HG02973 (cell line): Measurements from ENCODE around the gene TP53.

Experiments used
- ATAC-seq: cut with Tn5 transposase; IDR thresholded peaks from one replicate; pipeline ENCODE4 v1.9.1; 2021; ENCODE audit warnings: moderate library complexity; ENCODE audit not compliant: unreplicated experiment

TP53 gene

GRCh38 chr17:7707446-7707845 lies 20.2 kb upstream of the TP53 start:
- ATAC-seq, result no peak

GRCh38 chr17:7706631-7707354 lies 19.5 kb upstream of the TP53 start:
- no peak for ATAC-seq

DNA sequence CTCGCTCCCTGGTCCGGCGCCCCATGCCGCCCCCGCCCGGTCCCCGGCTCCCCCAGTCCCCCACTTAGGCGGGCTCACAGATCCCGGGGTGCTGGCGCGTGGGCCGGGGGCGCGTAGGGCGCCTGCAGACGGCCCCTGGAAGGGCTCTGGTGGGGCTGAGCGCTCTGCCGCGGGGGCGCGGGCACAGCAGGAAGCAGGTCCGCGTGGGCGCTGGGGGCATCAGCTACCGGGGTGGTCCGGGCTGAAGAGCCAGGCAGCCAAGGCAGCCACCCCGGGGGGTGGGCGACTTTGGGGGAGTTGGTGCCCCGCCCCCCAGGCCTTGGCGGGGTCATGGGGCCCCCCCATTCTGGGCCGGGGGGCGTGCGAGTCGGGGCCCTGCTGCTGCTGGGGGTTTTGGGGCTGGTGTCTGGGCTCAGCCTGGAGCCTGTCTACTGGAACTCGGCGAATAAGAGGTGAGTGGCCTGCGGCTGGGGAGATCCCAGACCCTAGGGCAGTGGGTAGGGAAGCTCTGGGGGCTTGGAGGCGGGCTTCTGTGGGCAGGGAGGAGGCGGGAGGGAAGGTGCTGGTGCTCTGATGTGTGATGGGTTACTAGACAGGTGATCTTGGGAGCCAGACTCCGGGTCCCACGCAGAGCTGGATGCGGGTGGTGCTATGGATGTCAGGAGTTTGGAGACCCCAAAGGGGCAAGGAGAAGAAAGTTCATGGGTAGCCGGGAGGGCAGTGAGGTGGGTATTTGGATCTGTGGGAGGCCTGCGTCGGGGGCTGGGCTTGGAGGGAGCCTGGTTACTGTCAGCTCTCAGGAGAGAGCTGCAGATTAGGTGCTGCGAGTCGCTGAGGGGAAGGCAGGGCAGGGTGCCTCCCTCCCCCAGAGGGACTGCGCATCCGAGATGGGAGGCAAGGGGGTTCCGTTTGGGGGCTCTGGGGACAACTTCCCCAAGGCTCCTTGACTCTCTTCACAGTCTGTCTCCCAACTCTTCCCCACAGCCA lies 18.3 kb upstream of the TP53 start:
- ATAC-seq, result no peak

DNA sequence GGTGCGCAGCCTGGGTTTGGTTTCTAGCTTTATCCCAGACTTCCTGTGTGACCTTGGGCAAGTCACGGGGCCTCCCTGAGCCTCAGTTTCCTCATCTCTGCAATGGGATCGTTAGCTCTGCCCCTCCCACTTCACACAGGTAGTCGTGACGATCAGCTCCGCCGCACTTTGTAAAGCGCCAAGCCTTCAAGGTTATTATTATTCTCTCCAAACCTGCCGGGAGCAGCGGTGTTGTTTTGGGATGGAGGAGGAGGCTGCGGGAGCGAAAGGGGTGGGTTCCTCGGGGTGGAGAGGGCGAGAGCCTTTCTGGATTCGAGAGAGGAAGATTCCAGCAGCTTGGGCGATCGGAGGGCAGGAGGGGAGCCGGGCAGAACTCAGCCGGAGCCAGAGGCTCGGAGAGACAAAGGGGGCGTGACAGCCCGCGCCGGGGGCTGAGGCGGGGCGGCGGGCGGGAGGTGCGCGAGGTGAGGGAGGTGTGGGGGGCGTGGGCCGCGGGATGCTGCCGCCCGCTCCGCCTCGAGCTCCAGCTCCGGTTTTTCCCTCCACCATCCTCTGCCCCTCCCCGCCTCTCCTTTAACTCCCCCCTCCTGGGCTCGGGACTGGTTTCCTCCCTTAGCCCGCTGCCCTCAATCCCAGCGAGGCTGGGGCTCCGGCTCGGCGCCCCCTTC lies 17.4 kb upstream of the TP53 start, which contains the start of gene EFNB3:
Gene EFNB3, plus strand, starts transcription at position 602 of the 668 bp plus-strand sequence. CDS start 397 bp downstream, outside the sequence.
- ATAC-seq, result no peak

DNA sequence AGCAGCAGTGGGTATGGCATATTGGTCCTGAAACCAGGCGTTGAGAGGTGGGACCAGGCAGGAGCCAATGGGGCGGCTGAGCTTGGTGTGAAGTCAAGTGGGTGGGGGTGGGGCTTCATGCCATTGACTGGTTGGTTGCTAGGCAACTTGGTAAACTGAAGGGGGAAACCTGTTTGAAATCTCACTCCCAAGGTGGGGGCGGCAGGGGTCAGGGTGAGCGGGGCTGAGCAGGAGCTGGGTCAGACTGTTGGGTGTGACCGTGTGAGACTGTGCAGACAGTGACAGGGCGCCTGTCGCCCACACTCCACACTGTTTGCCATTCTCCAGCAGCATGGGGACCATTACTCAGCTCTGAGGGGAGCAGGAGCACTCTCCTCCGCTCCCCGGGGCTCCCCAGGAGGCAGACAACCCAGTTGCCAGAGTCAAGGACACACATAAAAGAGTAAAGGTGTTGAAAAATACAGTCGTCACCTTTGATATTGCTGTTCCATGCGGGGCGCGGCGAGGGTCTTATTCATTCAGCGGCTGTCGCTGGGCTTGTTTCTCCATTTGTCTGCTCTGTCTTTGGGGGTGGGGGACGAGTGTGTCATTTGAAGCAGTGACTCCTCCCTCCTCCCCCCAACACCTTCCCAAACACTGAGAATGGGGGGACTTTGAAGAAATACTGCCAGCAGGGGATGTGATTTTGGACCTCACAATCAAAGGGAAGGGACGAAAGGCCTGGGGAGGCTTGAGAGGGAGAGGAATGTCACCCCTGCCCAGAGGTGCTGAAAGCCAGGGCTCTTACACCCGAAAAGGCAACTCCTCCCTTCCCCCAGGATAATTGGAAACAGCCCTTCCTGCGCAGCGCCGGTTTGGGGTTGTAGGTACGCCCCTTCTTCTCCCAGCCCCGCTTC lies 16.5 kb upstream of the TP53 start:
- ATAC-seq, result no peak

- ATAC-seq, result no peak
Observed at GRCh38 chr17:7702776-7703175, 15.5 kb upstream of the TP53 start.

DNA sequence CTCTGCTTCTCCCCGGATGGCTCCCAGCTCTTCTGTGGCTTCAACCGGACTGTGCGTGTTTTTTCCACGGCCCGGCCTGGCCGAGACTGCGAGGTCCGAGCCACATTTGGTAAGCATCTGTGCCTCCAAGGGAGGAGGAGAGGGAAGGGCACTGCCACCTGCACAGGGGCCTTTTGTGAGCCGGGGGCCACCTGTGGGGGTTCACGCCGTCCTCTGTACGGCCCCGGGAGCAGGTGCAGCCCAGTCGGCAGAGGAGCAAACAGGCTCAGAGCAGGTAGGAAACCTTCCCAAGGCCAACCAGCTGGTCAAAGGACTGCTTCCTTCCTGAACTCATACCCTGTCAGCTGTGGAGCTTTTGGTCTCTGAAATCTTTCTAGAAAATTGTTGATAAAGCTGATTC lies 14.4 kb upstream of the TP53 start:
- ATAC-seq, result no peak

DNA sequence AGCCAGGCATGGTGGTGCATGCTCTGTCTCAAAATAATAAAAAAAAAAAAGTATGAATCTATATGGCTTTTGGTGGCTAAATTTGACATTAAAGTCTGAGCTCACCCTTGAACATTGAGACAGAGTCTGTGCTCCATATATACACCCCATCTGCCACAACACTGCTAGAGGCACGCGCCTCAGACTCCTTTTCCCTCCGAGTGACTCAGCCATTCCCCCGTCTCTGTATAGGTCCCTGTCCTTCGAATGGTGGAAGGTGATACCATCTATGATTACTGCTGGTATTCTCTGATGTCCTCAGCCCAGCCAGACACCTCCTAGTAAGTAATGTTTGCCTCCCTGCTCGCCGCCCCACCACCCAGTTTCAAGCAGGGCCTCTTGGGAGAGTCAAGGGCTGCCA lies 13.2 kb upstream of the TP53 start:
- no peak for ATAC-seq

GRCh38 chr17:7697828-7698588 lies 10.7 kb upstream of the TP53 start:
- no peak for ATAC-seq

- ATAC-seq, result no peak
Observed at GRCh38 chr17:7695586-7695985, 8.3 kb upstream of the TP53 start.

GRCh38 chr17:7688808-7689316 lies 1.6 kb upstream of the TP53 start:
- ATAC-seq, result no peak

DNA sequence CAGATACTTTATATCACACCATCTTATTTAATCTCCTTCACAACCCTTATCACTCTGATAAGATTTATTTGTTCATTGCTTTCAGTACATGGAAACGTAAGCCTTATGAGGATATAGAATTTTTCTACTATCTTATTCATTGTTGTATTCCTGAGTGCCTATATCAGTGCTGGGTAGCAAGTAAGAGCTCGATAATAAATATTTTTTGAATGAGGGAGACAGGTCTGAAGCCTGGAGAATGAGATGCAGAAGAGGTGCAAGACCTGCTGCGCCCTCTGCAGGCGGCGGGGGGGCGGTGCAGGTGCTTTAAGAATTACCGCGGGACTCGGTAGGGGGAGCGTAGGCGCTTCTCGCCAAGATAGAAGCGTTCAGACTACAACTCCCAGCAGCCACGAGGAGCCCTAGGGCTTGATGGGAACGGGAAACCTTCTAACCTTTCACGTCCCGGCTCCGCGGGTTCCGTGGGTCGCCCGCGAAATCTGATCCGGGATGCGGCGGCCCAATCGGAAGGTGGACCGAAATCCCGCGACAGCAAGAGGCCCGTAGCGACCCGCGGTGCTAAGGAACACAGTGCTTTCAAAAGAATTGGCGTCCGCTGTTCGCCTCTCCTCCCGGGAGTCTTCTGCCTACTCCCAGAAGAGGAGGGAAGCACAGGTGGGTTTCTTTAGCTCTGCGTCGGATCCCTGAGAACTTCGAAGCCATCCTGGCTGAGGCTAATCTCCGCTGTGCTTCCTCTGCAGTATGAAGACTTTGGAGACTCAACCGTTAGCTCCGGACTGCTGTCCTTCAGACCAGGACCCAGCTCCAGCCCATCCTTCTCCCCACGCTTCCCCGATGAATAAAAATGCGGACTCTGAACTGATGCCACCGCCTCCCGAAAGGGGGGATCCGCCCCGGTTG lies 868 bp upstream of the TP53 start, which contains the start of gene WRAP53:
Gene WRAP53, plus strand, starts transcription at position 570 of the 900 bp plus-strand sequence. Its CDS starts 172 bp downstream, at position 742.
- peak; percentile 56 for ATAC-seq

DNA sequence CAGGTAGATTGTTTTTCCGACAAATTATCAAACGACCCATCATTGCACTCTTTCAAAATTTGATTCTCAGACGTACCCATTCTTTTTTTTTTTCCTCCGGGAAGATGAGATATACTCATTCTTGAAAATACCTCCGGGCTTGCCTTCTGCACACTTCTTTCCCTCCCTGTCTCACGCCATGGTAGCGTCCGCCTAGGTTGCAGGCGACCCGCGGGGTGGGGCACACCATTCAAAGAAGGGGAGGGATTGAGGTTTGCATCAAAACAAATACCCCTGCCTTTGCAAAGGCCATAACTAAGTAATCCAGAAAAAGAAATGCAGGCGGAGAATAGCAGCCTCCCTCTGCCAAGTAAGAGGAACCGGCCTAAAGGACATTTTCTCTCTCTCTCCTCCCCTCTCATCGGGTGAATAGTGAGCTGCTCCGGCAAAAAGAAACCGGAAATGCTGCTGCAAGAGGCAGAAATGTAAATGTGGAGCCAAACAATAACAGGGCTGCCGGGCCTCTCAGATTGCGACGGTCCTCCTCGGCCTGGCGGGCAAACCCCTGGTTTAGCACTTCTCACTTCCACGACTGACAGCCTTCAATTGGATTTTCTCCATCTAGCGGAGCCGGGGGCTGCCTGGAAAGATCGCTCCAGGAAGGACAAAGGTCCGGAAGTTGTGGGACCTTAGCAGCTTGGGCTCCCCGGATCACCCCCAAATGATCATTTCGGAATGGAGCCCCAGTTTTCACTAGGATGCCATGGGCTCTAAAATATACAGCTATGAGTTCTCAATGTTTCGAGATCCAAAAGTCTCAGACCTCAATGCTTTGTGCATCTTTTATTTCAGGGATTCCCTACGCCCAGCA lies 843 bp downstream of the TP53 start:
- peak; percentile 38 for ATAC-seq

GRCh38 chr17:7685533-7686221 lies 1.6 kb downstream of the TP53 start:
- peak; percentile 43 for ATAC-seq

DNA sequence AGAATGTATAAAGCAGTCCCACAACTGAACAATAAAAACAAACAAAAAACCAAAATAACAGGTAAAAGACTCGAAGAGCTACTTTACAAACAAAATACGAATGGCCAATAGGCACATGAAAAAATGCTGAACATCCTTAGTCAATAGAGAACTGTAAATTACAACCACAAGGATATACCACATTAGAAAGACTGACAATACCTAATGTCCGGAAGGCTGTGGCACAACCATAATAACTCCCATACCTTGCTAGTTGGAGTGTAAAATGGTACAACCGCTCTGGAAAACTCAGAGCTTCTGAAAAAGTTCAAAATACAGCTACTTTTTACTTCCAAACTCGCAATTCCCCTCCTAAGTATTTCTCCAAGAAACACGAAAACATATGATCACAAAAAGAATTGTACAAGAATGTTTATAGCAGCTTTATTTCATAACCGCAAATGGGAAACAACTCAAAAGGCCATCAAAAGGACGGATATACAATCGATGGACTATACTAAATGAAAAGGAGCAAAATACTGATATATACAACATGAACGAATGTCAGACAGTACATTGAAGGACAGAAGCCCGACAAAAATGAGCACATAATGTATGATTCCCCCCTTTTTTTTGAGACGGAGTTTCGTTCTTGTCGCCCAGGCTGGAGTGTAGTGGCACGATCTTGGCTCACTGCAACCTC lies 2.3 kb downstream of the TP53 start:
- ATAC-seq, result no peak

- no peak for ATAC-seq
Observed at GRCh38 chr17:7677388-7678067, 9.8 kb downstream of the TP53 start.
